Gastrocnemius medialis (tissue), 4 donors: Measurements from ENCODE around the gene USH1G.

Source experiments
- POLR2A ChIP-seq, 2 donors: fragments of 450-650 bp; IDR thresholded peaks; one replicate each; pipeline ENCODE4 v1.6.1; 2017; ENCODE audit warnings: antibody characterized with exemption in 2 of 2, mild to moderate bottlenecking in 2 of 2, moderate library complexity in 2 of 2
- TF ChIP-seq, protein P1 (sequence below), 5 experiments: fragments of 450-650 bp in 3 of 5; fragments of 200-600 bp in 2 of 5; sonication (generic) in 2 of 5; IDR thresholded peaks in 4 of 5; conservative IDR thresholded peaks in 1 of 5; 1 replicate in 4 of 5; 2 replicates in 1 of 5; pipeline ENCODE4 v1.5.1; 2016 to 2019; ENCODE audit warnings: antibody characterized with exemption in 5 of 5, mild to moderate bottlenecking in 3 of 5, moderate library complexity in 3 of 5

DNA sequence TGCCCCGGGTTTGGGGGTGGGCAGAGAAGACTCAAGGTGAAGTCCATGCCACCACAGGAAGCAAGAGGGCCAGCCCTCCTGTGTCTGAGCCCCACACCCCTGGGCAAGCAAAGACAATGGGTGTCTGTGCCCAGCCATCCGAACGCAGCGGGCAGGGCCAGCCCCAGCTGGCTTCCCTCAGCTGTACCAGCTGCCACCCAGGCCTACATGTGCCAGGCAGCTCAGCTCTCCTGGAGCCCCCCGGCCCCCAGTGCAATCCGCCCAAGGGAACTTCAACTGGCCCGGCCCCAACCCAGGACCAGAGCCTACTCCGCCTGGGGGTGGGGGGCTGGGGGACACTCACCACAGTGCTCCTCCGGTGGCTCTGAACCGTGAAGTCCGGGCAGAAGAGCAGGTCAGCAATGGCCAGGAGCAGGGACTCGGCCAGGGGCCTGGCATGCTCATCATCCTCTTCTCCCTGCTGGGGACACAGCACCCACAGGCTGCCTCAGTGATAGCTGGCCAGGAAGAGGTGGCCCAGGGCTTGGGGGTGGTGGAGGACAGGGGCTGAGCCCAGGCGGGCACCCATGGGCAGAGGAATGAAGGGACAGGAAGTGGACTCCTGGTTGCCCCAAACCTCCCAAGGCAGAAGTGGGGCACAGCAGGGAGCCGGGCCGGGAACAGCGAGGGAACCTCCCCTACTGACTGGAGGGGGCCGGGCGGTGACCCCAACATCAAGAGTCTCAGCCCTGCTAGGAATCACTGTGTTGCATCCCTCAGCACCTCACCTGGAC, 39.8 kb upstream of the USH1G start:
- TF ChIP-seq POLR2A (IDR thresholded peaks at IDR 0.05), result no peak
- TF ChIP-seq, protein P1, sequence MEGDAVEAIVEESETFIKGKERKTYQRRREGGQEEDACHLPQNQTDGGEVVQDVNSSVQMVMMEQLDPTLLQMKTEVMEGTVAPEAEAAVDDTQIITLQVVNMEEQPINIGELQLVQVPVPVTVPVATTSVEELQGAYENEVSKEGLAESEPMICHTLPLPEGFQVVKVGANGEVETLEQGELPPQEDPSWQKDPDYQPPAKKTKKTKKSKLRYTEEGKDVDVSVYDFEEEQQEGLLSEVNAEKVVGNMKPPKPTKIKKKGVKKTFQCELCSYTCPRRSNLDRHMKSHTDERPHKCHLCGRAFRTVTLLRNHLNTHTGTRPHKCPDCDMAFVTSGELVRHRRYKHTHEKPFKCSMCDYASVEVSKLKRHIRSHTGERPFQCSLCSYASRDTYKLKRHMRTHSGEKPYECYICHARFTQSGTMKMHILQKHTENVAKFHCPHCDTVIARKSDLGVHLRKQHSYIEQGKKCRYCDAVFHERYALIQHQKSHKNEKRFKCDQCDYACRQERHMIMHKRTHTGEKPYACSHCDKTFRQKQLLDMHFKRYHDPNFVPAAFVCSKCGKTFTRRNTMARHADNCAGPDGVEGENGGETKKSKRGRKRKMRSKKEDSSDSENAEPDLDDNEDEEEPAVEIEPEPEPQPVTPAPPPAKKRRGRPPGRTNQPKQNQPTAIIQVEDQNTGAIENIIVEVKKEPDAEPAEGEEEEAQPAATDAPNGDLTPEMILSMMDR (IDR thresholded peaks at IDR 0.05 in 4 of 5, conservative IDR thresholded peaks at IDR 0.05 in 1 of 5), result no peak
